NCI-H146 treated with DMSO at 0.1 percent for 48 hours (cell line): ENCODE results near the gene PSMF1.

Experiments
- DNase-seq: peaks from one replicate; lab custom pipeline; 2025; ENCODE audit not compliant: unreplicated experiment; lab: John Stamatoyannopoulos, UW

Gene PSMF1

DNA sequence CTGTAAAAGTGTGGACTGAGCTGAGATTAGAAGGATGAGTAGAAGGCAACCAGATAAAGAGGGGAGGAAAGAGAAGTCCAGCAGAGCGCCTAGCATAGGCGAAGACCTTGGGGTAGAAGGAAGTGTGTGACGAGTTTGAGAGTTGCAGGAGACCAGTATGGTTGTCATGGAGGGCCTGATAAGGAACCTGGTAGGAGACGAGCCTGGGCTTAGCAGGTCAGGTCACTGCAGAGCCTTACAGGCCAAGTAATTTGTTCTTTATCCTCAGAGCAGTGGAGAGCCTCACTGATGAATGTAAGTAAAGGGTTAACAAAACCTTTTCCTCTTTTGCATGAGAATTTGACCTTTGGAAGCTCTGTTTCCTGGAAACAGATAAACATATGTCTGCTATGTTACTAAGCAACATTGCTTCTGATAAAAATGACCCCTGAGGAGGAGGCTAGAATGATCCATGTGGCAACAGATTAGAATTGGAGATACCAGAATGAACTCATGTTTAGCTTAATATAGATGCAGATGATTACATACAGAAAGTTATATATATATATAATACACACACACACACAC lies 69.3 kb downstream of the PSMF1 start:
- no peak for DNase-seq

GRCh38 chr20:1188347-1188746 lies 69.9 kb downstream of the PSMF1 start:
- DNase-seq = no peak

DNA sequence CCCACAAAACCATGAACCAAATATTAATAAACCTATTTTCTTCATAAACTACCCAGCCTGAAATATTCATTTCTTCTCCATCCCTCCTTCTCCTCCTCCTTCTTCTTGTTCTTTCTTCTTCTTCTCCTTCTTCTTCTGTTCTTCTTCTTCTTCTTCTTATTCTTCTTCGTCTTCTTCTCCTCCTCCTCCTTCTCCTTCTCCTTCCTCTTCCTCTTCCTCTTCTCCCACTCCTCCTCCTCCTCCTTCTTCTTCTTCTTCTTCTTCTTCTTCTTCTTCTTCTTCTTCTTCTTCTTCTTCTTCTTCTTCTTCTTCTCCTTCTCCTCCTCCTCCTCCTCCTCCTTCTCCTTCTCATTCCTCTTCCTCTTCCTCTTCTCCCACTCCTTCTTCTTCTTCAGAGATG lies 71.4 kb downstream of the PSMF1 start:
- DNase-seq = no peak

- no peak for DNase-seq
Observed at GRCh38 chr20:1190847-1191246, 72.4 kb downstream of the PSMF1 start.

GRCh38 chr20:1191299-1191698 lies 72.9 kb downstream of the PSMF1 start:
- no peak for DNase-seq

DNA sequence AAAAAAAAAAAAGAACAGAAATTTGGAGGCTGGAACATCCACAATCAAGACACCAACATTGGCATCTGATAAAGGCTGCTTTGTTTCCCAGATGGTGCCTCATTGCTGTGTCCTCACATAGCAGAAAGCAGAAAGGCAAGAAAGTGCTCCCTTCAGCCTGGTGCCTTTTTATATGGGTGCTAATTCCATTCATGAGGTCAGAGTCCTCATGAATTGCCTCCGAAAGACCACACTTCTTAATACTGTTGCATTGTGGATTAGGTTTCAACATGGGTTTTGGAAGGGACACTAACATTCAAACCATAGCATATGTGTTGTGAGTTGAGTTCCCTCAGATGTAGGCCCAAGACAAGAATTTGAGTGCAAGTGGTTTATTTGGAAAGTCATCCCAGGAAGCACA lies 76.8 kb downstream of the PSMF1 start:
- DNase-seq = no peak

DNA sequence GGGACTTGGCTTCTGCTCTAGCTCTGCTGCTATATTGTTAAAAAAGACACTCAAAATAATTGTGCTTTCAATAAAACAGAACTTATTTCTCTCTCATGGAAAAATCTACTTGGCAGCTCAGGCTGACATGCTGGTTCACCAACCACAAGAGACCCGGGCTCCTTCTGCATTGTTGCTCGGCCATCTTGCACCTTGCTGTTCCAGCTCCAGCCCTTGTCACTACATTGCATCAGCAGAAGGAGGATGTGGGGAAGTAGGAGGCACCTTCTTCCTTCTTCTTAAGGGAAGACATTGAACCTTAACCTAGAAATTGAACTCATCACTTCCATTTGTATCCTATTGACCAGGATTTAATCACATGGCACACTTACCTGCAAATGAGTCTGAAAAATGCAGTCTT lies 78.2 kb downstream of the PSMF1 start:
- DNase-seq = no peak

- no peak for DNase-seq
Observed at GRCh38 chr20:1197801-1198200, 79.4 kb downstream of the PSMF1 start.

- DNase-seq = no peak
Observed at GRCh38 chr20:1198751-1199150, 80.3 kb downstream of the PSMF1 start.

GRCh38 chr20:1199212-1199873 lies 80.9 kb downstream of the PSMF1 start:
- DNase-seq = no peak

DNA sequence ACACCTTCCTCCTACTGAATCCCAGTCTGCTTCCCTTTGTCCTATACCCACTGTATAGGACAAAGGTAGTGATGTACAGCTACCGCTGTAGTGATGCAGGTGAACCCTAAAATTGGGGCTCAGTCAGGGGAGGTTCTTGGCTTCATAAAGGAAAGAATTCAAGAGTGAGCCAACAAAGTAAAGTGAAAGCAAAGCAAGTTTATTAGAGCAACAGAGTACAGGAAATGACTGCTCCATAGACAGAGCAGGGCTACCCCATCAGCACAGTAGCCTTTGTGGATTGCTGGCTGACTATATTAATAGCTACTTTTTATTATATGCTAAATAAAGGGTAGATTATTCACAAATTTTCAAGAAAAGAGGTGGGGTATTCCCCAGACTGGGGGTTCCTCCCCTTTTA lies 81.6 kb downstream of the PSMF1 start:
- DNase-seq = no peak

- no peak for DNase-seq
Observed at GRCh38 chr20:1202762-1203504, 84.5 kb downstream of the PSMF1 start, which contains the start of gene C20orf202. TSS of gene C20orf202 (plus strand) at chr20:1203454. CDS start at chr20:1203586, 132 bp downstream.

DNA sequence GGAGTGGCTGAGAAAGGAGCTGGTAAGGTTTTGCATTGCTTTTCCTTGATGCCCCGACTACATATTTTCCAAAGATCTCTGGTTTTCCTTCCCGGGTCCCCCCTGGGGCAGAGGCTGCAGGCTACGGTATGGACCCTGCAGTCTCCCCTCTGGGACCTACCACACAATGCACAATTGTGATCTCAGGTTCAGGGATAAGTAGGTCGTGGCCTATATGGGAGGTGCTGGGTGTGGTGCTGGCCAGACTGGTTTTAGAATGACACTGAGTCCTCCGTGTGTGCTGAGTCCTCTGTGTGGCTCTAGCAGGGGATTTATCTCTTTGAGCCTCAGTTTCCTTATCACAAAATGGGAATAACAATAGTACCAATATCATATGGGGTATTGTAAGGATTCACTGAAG lies 85.2 kb downstream of the PSMF1 start:
- DNase-seq = no peak

- no peak for DNase-seq
Observed at GRCh38 chr20:1204113-1204512, 85.7 kb downstream of the PSMF1 start.

DNA sequence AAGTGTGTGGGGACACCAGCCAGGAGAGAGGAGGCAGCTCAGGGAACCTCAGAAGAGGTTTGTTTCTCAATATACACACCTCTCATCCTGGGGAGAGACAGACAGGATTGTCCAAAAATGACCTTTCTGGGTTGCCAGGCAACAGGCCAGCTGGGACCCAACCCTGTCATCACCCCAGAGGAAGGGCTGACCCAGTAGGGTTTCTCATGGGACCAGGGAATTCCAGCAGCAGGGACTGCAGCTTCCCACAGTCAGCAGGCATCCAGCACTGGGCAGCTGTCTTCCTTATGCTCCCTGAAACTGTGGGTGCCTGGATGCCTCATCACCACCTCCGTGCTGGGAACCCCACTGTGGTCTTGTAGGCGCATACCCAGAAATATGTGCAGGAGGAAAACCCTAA lies 86.2 kb downstream of the PSMF1 start:
- no peak for DNase-seq

- no peak for DNase-seq
Observed at GRCh38 chr20:1205802-1206201, 87.4 kb downstream of the PSMF1 start.

DNA sequence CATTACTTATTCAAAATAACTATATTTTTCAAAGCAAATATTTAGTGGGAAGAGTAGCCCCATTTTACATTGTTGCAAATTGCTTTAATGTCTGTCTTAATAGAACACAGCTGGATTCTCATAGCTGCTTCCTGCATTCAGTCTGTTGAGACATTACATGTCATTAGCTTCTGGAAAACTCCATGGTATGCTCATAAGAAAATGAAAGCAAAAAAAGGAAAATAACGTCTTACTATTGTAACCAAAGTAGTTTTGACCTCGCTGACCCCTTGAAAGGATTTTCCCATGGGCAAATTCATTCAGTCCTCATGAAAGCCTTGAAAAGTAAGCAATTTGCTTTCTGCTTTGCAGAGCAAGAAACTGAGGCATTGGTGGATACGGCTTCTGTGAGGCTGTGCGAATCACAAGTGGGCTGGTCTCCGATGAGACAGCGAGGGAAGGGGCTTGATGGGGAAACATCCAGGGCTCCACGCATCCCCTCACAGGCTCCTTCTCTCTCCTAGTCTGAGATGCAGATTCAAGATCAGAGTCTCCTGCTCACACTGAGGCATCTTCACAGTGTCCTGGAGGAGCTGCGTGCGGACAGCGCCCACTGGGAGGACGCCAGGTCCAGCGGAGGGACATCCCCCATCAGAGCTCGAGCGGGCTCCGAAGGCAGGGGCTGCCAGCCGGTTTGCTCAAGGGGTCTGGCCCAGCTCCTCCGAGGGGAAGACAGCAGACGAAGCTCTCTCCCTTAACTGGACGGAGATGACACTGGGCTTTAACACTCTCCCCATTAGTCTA lies 88.2 kb downstream of the PSMF1 start:
- DNase-seq = no peak

- DNase-seq = no peak
Observed at GRCh38 chr20:1207293-1207878, 89.0 kb downstream of the PSMF1 start.

DNA sequence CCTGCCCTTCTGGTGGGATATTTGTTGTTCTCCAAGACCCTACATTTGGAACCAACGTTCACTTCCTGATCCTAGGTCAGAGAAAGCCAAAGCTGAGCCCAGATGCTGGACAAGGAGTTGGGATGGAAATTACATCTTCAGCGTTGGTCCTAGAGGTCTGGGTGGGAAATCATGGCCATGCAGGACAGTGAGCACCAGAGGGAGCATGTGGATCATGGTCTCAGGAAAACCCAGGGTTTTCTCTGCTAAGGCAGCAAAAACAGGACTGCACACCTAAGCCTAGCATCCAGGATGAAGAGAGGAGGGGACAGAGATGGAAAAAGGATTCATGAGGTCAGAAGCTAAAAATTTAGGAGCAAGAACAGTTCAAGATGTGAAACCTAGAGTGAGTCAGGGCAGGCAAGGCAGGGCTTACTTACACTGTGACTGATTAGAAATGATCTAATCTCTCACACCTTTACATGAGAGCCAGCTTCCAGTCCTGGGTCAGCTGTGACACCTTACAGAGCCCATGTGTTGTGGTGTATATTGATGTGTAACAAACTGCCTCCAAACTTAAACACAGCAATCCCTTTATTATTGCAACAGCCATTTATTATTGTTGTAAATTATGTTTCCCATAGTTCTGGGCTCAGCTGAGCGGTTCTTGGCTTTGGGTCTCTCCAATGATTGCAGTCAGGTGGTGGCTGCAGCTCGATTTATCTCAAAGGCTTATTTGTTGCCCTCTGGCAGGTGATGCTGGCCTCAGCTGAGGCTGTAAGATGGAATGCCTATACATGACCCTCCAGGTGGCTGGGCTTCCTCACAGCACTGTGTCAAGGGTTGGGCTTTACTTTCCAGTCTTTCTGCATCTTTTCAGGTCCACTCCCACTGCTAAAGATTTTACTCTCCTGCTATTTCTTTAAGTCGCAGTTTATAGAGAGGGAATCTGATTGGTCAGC lies 91.3 kb downstream of the PSMF1 start:
- DNase-seq = no peak

DNA sequence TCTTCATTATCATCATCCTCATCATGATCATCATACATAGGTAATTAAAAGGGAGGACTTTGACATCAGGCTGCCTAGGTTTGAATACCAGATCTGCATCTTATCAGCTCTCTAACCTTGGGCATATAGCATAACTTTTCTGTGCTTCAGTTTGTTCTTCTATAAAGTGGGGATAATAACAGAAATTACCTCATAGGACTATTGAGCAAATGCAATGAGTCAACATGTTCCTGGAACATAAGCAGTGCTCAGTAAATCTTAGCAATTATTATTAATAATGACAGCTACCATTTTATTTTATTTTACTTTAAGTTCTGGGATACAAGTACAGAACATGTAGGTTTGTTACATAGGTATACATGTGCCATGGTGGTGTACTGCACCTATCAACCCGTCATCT lies 92.1 kb downstream of the PSMF1 start:
- no peak for DNase-seq
